ENCODE data around the gene PTGES2. TPM values are rescaled to one million over a fixed set of nuclear protein-coding genes. Genes with fewer than 3 reads are reported as not detected.
A peak's percentile ranks its signal among the peaks of the same experiment; 100 is the strongest.

The PTGES2 gene
- total RNA-seq, 2 experiments from 2014 or later: 68.1 to 76.3 TPM

GRCh38 chr9:128117613-128118471 lies 9.7 kb downstream of the PTGES2 start:
- Histone ChIP-seq H2AFZ (ENCODE audit: low read length) (no peak overlapping the region), H3K36me3 (ENCODE audit: insufficient read depth, low read length) (peaks cover 75% of the 10 kb centered on the region), H3K9me3 (ENCODE audit: low read length) (no peaks in the 10 kb centered on the region), H3K27ac (ENCODE audit: low read depth, low read length, poor library complexity, severe bottlenecking) (no peak overlapping the region), H3K4me1 (ENCODE audit: insufficient read depth, low read length, poor library complexity, severe bottlenecking) (no peaks in the 10 kb centered on the region), H3K79me2 (ENCODE audit: insufficient read depth, low read depth, low read length) (no peaks in the 10 kb centered on the region), H3K4me2 (ENCODE audit: low read length) (no peak overlapping the region), H3K4me3 (ENCODE audit: low read depth, low read length, poor library complexity, severe bottlenecking) (no peak overlapping the region), H3K9me2 (ENCODE audit: insufficient read depth, low read length) (no peaks in the 10 kb centered on the region), H4K20me1 (ENCODE audit: insufficient read depth, low read length) (no peaks in the 10 kb centered on the region)
- intact Hi-C loops (cut with micrococcal nuclease; ENCODE audit: unreplicated experiment): loop anchor here (2.0 kb wide), 2 partner anchors 83 to 175 kb away; no protein-coding TSS in a partner anchor
- DNase-seq (ENCODE audit: low spot score): peak; percentile 92
- CTCF ChIA-PET (ENCODE audit: unreplicated experiment): interaction anchor here (0.6 to 1.2 kb wide), 2 partner anchors 11 to 33 kb away, joined by 3 to 7 read pairs; no protein-coding TSS in a partner anchor
- BruUV-seq (replicated peaks): TSS peak; percentile 56
- TF ChIP-seq EZH2phosphoT487 (IDR thresholded peaks at IDR 0.05; ENCODE audit: borderline replicate concordance, low read depth, low read length) (no peak), CTCF (conservative IDR thresholded peaks at IDR 0.05; ENCODE audit: low read length) (peak; percentile 100)
- POLR2A ChIA-PET: no interaction called here

GRCh38 chr9:128116104-128117083 lies 11.1 kb downstream of the PTGES2 start:
- H3K79me2 ChIP-seq (ENCODE audit: insufficient read depth, low read depth, low read length): no peaks in the 10 kb centered on the region
- H3K27ac ChIP-seq (ENCODE audit: low read depth, low read length, poor library complexity, severe bottlenecking): no peak overlapping the region
- no peak overlapping the region for H3K4me3 ChIP-seq (ENCODE audit: low read depth, low read length, poor library complexity, severe bottlenecking)
- no peaks in the 10 kb centered on the region for H4K20me1 ChIP-seq (ENCODE audit: insufficient read depth, low read length)
- no peaks in the 10 kb centered on the region for H3K9me2 ChIP-seq (ENCODE audit: insufficient read depth, low read length)
- H3K9me3 ChIP-seq (ENCODE audit: low read length): no peaks in the 10 kb centered on the region
- intact Hi-C loops (cut with micrococcal nuclease; ENCODE audit: unreplicated experiment): loop anchor here (2.0 kb wide), 2 partner anchors 82 to 174 kb away; no protein-coding TSS in a partner anchor
- peaks cover 71% of the 10 kb centered on the region for H3K36me3 ChIP-seq (ENCODE audit: insufficient read depth, low read length)
- no TSS peak for BruUV-seq (replicated peaks)
- H3K4me2 ChIP-seq (ENCODE audit: low read length): no peak overlapping the region
- ChIA-PET CTCF (ENCODE audit: unreplicated experiment) (no interaction called here), POLR2A (interaction anchor here (0.5 kb wide), 1 partner anchor 1922 kb away, joined by 3 read pairs; no protein-coding TSS in a partner anchor)
- H3K4me1 ChIP-seq (ENCODE audit: insufficient read depth, low read length, poor library complexity, severe bottlenecking): no peaks in the 10 kb centered on the region
- no peak for DNase-seq (ENCODE audit: low spot score)
- no peak overlapping the region for H2AFZ ChIP-seq (ENCODE audit: low read length)
- TF ChIP-seq EZH2phosphoT487 (IDR thresholded peaks at IDR 0.05; ENCODE audit: borderline replicate concordance, low read depth, low read length) (no peak), CTCF (conservative IDR thresholded peaks at IDR 0.05; ENCODE audit: low read length) (no peak)
